Measurements from ENCODE around the gene C10orf71.

Gene C10orf71

DNA sequence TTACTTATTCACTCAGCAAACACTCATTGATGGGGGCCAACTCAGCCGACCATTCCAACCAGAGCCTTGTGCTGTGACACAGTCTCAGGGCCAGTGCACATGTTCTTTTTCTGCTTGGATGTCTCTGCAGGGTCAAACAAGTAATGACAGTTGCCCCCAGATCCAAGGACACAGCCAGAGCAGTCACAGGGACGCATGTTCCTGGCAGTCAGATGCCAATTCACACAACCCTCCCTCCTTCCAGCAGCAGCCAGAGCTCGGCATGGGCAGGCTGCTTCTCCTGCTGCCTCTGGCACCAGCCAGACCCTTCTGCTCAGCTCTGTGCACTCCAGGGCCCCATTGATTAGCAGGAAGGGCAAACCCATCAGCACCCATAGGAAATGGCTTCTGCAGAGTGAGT, 76.6 kb downstream of the C10orf71 start:
- TF ChIP-seq, protein P1, sequence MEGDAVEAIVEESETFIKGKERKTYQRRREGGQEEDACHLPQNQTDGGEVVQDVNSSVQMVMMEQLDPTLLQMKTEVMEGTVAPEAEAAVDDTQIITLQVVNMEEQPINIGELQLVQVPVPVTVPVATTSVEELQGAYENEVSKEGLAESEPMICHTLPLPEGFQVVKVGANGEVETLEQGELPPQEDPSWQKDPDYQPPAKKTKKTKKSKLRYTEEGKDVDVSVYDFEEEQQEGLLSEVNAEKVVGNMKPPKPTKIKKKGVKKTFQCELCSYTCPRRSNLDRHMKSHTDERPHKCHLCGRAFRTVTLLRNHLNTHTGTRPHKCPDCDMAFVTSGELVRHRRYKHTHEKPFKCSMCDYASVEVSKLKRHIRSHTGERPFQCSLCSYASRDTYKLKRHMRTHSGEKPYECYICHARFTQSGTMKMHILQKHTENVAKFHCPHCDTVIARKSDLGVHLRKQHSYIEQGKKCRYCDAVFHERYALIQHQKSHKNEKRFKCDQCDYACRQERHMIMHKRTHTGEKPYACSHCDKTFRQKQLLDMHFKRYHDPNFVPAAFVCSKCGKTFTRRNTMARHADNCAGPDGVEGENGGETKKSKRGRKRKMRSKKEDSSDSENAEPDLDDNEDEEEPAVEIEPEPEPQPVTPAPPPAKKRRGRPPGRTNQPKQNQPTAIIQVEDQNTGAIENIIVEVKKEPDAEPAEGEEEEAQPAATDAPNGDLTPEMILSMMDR (IDR thresholded peaks at IDR 0.05; ENCODE audit: insufficient read depth, missing control alignments): no peak
- FAIRE-seq (no peak), DNase-seq (ENCODE audit: insufficient read length, low spot score) (no peak)

Measured in D721Med (cell line).